Eye (tissue), 1 donor: ENCODE measurements around the gene PCDHGA12.

Experiments
- DNase-seq: peaks from one replicate; pipeline ENCODE4 v3.0.0-alpha.2; 2015

PCDHGA12 gene

GRCh38 chr5:141441571-141442170, 11.4 kb downstream of the PCDHGA12 start:
- DNase-seq, result no peak

- DNase-seq, result no peak
Observed at GRCh38 chr5:141465351-141465750, 35.0 kb downstream of the PCDHGA12 start.

GRCh38 chr5:141475625-141476131, 45.4 kb downstream of the PCDHGA12 start, which contains the start of gene PCDHGC3:
TSS of gene PCDHGC3 (plus strand) at chr5:141475966. CDS start at chr5:141476117, 151 bp downstream.
- DNase-seq, result peak; percentile 96

GRCh38 chr5:141476132-141476911, 46.0 kb downstream of the PCDHGA12 start:
- DNase-seq, result peak; percentile 92

GRCh38 chr5:141477044-141477575, 46.8 kb downstream of the PCDHGA12 start:
- DNase-seq, result peak; percentile 69

- peak; percentile 60 for DNase-seq
Observed at GRCh38 chr5:141477815-141478214, 47.5 kb downstream of the PCDHGA12 start.

GRCh38 chr5:141478321-141478945, 48.1 kb downstream of the PCDHGA12 start:
- DNase-seq, result no peak

- DNase-seq, result no peak
Observed at GRCh38 chr5:141479776-141480175, 49.5 kb downstream of the PCDHGA12 start.
